Measurements from ENCODE around the gene GRAMD1C. TPM values are rescaled to one million over a fixed set of nuclear protein-coding genes. Genes with fewer than 3 reads are reported as not detected.

GRAMD1C gene
- total RNA-seq, 2 donors from 2014 or later = 1.5 to 10.7 TPM

DNA sequence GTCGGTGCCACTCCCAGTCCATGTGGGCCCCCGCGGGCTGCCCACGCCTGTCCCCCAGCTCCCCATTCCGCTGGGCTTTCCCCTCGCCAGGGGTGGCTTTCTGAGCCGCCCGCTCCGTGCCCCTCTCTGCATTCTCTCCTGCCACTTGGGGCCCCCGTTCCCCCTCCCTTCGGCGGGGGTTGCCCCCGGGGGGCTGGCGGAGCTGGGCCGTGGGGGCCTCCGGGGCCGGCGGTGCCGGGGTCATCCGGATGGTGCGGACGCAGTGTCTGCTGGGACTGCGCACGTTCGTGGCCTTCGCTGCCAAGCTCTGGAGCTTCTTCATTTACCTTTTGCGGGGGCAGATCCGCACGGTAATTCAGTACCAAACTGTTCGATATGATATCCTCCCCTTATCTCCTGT is 46.5 kb downstream of the GRAMD1C start:
- no peaks in the 10 kb centered on the region for H3K9me3 ChIP-seq
- no peaks in the 10 kb centered on the region for H3K36me3 ChIP-seq
- no peaks in the 10 kb centered on the region for H3K27me3 ChIP-seq (replicated peaks; ENCODE audit: insufficient read depth)
- no peak for ATAC-seq (ENCODE audit: insufficient number of reproducible peaks, low FRiP score, low read depth)
- no peaks in the 10 kb centered on the region for H3K4me1 ChIP-seq (ENCODE audit: control insufficient read depth in 1 of 2, low read depth in 2 of 2)
- no peak for DNase-seq (ENCODE audit: low spot score)
- H3K4me3 ChIP-seq = no peak overlapping the region
- TF ChIP-seq, protein P1, sequence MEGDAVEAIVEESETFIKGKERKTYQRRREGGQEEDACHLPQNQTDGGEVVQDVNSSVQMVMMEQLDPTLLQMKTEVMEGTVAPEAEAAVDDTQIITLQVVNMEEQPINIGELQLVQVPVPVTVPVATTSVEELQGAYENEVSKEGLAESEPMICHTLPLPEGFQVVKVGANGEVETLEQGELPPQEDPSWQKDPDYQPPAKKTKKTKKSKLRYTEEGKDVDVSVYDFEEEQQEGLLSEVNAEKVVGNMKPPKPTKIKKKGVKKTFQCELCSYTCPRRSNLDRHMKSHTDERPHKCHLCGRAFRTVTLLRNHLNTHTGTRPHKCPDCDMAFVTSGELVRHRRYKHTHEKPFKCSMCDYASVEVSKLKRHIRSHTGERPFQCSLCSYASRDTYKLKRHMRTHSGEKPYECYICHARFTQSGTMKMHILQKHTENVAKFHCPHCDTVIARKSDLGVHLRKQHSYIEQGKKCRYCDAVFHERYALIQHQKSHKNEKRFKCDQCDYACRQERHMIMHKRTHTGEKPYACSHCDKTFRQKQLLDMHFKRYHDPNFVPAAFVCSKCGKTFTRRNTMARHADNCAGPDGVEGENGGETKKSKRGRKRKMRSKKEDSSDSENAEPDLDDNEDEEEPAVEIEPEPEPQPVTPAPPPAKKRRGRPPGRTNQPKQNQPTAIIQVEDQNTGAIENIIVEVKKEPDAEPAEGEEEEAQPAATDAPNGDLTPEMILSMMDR (IDR thresholded peaks at IDR 0.05) = no peak
- H3K27ac ChIP-seq = no peak overlapping the region

GRCh38 chr3:113890256-113890900 is 51.8 kb downstream of the GRAMD1C start:
- TF ChIP-seq, protein P1 (IDR thresholded peaks at IDR 0.05) = no peak
- Histone ChIP-seq H3K27me3 (replicated peaks; ENCODE audit: insufficient read depth) (no peaks in the 10 kb centered on the region), H3K27ac (no peak overlapping the region), H3K4me3 (no peak overlapping the region), H3K4me1 (ENCODE audit: control insufficient read depth in 1 of 2, low read depth in 2 of 2) (no peaks in the 10 kb centered on the region), H3K36me3 (no peaks in the 10 kb centered on the region), H3K9me3 (no peaks in the 10 kb centered on the region)
- no peak for DNase-seq (ENCODE audit: low spot score)
- no peak for ATAC-seq (ENCODE audit: insufficient number of reproducible peaks, low FRiP score, low read depth)

DNA sequence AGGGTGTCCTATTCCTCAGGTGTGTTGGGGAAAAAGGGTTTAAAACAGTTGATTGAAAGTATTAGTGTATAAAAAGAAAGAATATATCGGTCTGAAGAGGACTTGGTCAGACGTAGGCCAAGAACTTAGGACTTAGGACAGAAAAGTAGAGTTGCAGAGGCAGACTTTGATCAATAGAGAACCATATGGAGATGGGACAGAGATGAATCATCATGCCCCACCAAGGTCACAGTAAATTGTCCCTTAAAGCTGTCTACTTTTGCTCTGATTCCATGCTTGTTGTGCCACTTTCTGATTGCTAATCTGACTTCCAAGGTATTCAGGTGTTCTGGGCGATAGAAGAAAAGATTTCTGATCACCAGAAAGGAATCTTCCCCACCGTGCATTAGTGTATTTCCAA is 56.3 kb downstream of the GRAMD1C start:
- ATAC-seq (ENCODE audit: insufficient number of reproducible peaks, low FRiP score, low read depth) = no peak
- Histone ChIP-seq H3K4me1 (ENCODE audit: control insufficient read depth in 1 of 2, low read depth in 2 of 2) (no peaks in the 10 kb centered on the region), H3K36me3 (no peaks in the 10 kb centered on the region), H3K27me3 (replicated peaks; ENCODE audit: insufficient read depth) (no peaks in the 10 kb centered on the region), H3K9me3 (no peaks in the 10 kb centered on the region), H3K27ac (no peak overlapping the region), H3K4me3 (no peak overlapping the region)
- DNase-seq (ENCODE audit: low spot score) = no peak
- TF ChIP-seq, protein P1 (IDR thresholded peaks at IDR 0.05) = no peak

DNA sequence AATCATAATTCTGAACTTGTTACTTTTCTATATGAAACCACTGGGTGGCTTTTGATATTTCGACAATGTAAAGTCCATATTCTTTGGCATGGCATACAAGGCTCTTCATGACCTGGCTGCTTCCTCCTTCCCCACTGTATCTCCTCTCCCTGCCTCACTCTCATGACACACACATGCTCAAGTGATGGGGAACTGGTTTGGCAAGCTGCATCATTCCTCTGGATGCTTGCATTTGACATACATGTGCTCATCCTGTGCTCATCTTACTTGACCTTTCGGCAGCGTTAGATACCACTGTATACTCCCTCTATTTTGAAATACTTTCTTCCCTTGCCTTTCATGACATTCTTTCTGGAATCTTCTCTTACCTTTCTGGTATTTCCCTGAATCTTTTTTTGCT is 57.4 kb downstream of the GRAMD1C start:
- Histone ChIP-seq H3K4me3 (no peak overlapping the region), H3K27ac (no peak overlapping the region), H3K4me1 (ENCODE audit: control insufficient read depth in 1 of 2, low read depth in 2 of 2) (no peaks in the 10 kb centered on the region), H3K36me3 (no peaks in the 10 kb centered on the region), H3K9me3 (no peaks in the 10 kb centered on the region), H3K27me3 (replicated peaks; ENCODE audit: insufficient read depth) (no peaks in the 10 kb centered on the region)
- DNase-seq (ENCODE audit: low spot score) (no peak), ATAC-seq (ENCODE audit: insufficient number of reproducible peaks, low FRiP score, low read depth) (no peak)
- TF ChIP-seq, protein P1 (IDR thresholded peaks at IDR 0.05) = no peak

- H3K36me3 ChIP-seq = no peaks in the 10 kb centered on the region
- H3K4me1 ChIP-seq (ENCODE audit: control insufficient read depth in 1 of 2, low read depth in 2 of 2) = no peaks in the 10 kb centered on the region
- TF ChIP-seq, protein P1 (IDR thresholded peaks at IDR 0.05) = no peak
- H3K27me3 ChIP-seq (replicated peaks; ENCODE audit: insufficient read depth) = no peaks in the 10 kb centered on the region
- no peak overlapping the region for H3K27ac ChIP-seq
- no peak for DNase-seq (ENCODE audit: low spot score)
- H3K4me3 ChIP-seq = no peak overlapping the region
- no peaks in the 10 kb centered on the region for H3K9me3 ChIP-seq
- ATAC-seq (ENCODE audit: insufficient number of reproducible peaks, low FRiP score, low read depth) = no peak
Measured at GRCh38 chr3:113896930-113897329, 58.3 kb downstream of the GRAMD1C start.

All from thoracic aorta (tissue), 2 donors.